GM19238 (cell line): Measurements from ENCODE around the gene TUT4.

ENCODE experiments used
- DNase-seq: peaks from one replicate; pipeline ENCODE4 v3.0.0; 2011; ENCODE audit warnings: low spot score; ENCODE audit not compliant: insufficient read length

Gene TUT4

DNA sequence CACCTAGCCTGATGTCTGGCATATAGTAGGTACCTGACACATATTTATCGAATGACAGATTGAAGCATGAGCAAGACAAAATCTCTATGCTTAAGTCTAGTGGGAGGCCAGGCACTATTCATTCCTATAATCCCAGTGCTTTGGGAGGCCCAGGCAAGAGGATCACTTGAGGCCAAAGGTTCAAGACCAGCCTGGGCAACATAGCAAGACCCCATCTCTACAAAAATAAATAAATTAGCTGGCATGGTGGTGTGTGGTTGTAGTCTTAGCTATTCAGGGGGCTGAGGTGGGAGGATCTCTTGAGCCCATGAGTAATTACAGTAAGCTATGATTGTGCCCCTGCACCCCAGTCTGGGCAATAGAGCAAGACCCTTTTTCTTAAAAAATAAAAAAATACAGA, 23.2 kb upstream of the TUT4 start:
- no peak for DNase-seq

- no peak for DNase-seq
These were observed 21.7 kb upstream of the TUT4 start for GRCh38 chr1:52574594-52574993.

GRCh38 chr1:52572387-52572786, 19.5 kb upstream of the TUT4 start:
- DNase-seq: no peak

DNA sequence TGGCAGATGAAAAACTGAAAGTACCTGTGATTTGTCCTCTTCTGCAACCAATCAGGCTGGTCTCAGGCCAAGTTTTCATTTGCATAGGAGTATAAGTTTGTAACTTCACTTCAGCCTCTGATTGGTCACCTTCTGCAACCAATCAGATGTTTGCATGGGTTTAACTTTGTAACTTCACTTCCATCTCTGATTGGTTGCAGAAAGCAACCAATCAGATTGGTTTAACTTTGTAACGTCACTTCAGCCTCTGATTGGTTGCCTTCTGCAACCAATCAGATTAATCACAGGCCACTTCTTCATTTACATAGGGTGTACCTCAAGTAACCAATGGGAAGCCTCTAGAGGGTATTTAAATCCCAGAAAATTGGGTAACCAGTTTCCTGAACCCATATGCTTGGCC, 18.9 kb upstream of the TUT4 start:
- DNase-seq: no peak

GRCh38 chr1:52569449-52570210, 16.7 kb upstream of the TUT4 start:
- DNase-seq: no peak

- DNase-seq: no peak
These were observed 15.1 kb upstream of the TUT4 start for GRCh38 chr1:52567943-52568342.

DNA sequence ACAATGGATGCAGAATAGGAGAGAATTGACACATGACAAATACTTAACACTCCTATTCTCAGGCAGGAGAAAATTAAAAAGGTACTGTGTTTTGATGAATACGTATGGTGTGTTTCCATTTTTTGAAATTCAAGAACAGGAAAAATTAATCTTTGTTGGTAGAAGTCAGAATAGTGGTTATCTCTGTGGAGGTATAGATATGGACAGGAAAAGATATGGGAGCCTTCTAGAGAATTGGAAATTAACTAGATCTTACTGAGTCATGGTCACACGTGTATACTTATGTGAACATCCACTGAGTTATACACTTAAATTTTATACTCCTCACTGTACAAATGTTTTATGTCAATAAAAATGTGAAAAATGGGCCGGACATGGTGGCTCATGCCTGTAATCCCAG, 9.9 kb upstream of the TUT4 start:
- DNase-seq: no peak

GRCh38 chr1:52559875-52560274, 7.0 kb upstream of the TUT4 start:
- no peak for DNase-seq

DNA sequence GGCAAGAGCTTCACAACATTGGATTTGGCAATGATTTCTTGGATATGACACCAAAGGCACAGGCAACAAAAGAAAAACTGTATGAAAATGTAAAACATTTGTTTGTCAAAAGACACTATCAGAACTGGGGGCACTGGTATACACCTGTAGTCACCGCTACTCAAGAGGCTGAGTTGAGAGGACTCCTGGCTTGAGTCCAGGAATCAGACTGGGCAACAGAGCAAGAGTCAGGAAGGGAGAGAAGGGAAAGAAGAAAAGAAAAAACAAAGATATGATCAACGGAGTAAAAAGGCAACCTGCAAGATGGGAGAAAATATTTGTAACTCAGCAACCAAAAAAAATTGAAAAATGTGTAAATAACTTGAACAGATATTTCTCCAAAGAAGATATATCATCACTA, 6.0 kb upstream of the TUT4 start:
- no peak for DNase-seq

DNA sequence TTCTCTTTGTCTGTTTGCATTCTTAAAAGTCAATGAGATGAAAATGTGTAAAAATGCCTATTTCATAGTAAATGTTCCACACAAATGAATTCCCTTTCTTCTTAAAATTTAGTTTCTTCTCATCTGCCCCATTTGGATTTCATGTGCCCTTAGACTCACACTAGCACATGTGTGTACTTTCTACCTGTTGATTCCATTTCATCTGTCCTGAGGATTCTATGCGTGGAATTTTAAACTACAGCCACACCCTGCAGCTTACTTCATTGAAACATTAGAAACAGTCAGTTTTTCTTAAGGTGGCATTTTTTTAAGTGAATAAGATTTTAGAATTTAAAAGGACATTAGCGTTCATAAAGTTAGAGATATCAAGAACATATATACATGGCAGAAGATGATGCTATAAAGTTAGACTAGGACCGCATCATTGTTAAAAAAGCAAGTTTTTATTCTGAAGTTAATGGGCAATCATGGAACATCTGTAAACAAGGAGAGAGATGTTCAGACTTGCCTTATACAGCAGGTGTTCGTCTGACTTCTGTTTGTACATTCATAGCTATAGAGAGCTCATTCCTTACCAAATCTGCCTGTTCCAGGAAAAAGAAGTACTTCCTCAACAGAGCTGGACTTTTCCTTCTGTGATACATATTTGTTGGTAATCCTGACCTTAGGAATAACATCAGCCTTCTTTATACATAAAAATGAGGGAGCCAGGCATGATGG, 3.9 kb upstream of the TUT4 start:
- DNase-seq: no peak

DNA sequence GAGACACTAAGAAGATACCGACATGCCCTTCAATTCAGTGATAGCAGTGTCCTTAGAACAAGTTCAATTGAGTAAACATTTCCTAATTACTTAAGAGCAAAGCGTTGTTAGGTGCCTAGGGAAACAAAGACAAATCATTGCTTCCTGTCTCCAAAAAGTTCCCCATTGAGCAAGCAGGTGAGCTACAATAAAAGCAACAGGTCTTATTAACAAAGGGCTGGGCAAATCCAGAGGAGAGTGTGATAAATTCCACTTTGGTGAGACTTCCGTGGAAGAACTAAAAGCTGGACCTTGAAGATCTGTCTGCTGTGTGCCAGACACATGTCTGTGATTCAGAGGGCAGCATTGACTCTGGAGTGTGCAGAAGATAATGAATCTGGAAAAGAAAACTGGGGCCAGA, 1.9 kb upstream of the TUT4 start:
- DNase-seq: no peak

DNA sequence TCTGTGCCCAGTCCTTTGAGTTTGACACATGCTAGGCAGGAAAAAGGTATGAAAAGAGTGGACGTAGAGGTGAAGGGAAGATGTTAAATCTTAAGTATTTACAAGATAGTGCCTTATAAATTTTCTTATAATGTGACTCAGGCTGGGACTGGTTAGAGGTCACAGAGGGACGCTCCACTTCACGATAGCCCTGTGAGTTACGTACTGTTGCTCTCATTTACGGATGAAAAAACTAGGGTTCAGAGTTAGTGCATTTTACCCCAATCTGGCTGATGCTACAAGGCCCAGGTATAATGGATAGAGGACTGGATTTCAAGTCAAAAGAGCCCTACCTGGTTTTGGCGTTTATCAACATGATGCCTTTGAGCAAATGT, 1.4 kb upstream of the TUT4 start:
- no peak for DNase-seq

DNA sequence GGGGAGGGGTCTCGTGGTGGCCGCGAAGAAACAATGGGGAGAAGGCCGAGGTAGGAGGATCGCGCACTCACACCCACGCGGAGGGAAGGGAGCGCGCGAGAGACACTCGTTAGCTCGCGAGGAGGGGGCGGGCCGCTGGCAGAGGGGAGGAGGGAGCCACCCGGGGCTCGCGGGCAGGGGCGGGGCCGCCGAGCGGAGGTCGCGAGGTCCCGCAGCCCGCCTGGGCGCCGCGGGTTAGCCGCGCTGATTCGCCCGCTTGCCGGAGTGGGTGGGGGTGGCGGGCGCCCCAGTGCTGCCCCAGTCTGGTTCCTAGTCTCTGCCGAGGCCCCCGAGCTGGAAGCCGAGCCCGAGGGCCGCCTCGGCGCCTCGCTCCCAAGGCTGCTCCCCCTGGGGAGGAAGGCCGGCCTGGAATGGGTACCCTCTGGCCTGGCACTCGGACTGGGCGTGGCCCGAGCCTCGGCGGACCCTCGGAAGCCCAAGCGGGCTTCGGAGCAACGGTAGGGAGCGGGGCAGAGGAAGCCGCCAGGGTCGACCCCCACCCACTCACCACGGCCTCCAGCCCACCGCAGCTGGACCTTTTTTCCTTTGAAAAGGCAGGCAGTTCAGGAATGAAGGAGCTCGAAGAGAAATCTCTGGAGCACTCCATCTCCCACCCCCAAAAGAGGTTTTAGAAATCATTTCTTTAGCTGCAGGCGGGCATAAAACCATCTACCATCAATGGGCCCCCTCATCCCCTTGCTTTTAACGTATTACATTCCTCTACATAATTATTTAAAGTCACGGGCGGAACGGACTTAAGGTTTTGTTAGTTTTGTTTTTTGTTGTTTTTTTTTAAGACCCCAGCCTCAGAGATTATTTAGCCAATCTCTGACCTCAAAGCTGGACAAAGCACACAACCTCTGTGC, 722 bp upstream of the TUT4 start:
- DNase-seq: peak; percentile 53

GRCh38 chr1:52552236-52552504, 722 bp downstream of the TUT4 start:
- no peak for DNase-seq

- no peak for DNase-seq
These were observed 1.2 kb downstream of the TUT4 start for GRCh38 chr1:52551507-52552235.

DNA sequence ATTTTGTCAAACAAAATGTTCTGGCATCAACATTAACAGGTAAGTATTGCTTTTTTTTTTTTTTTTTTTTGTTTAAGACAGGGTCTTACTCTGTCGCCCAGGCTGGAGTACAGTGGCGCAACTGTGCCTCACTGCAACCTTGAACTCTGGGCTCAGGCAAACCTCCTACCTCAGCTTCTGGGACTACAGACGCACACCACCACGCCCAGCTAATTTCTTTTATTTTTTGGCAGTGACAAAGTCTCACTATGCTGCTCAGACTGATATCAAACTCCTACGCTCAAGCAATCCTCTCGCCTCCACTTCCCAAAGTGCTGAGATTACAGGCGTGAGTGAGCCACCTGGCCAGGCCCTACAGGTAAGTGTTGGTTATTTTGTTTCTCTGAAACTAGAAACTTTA, 2.4 kb downstream of the TUT4 start:
- DNase-seq: no peak

- DNase-seq: no peak
These were observed 3.6 kb downstream of the TUT4 start for GRCh38 chr1:52549267-52549666.

- no peak for DNase-seq
These were observed 6.0 kb downstream of the TUT4 start for GRCh38 chr1:52546852-52547251.

DNA sequence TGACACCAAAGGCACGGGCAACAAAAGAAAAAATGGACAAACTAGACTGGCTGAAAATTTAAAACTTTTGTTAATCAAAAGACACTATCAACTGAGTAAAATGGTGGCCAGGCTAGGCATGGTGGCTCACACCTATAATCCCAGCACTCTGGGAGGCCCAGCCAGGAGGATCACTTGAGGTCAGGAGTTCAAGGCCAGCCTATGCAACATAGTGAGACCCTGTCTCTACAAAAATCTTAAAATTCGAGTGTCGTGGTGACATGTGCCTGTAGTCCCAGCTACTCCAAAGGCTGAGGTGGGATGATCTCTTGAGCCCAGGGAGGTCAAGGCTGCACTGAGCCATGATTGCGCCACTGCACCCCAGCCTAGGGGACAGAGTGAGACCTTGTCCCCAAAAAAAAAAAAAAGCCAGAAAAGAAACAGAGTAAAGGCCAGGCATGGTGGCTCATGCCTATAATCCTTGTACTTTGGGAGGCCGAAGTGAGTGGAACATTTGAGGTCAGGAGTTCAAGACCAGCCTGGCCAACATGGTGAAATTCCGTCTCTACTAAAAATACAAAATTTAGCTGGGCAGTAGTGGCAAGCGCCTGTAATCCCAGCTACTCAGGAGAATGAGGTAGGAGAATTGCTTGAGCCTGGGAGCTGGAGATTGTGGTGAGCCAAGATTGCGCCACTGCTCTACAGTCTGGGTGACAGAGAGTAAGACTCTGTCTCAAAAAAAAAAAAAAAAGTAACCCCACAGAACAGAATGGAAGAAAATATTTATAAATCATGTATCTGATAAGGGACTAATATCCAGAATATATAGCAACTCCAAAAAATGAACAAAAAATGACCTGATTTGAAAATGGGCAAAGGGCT, 8.0 kb downstream of the TUT4 start:
- DNase-seq: no peak

- DNase-seq: no peak
These were observed 10.7 kb downstream of the TUT4 start for GRCh38 chr1:52542085-52542688.
